Epithelial cell of prostate (primary cell): ENCODE measurements around the gene CCDC158.
"Not testable (repeated sequence)": the region's sequence is repeated elsewhere in the genome, so short reads cannot be mapped to it uniquely, and the experiment has no call there.

Source experiments
- DNase-seq: peaks from one replicate; pipeline ENCODE4 v3.0.0-alpha.2; 2011; ENCODE audit warnings: low read depth, low spot score
- H3K27ac ChIP-seq: fragments of 450-650 bp; 2 replicates; pipeline ENCODE4 v1.5.1; 2017; ENCODE audit warnings: mild to moderate bottlenecking

CCDC158 gene

GRCh38 chr4:76430519-76431388, 9.8 kb upstream of the CCDC158 start:
- DNase-seq = no peak
- no peak overlapping the region for H3K27ac ChIP-seq

GRCh38 chr4:76429636-76430035, 8.7 kb upstream of the CCDC158 start:
- DNase-seq = no peak
- no peak overlapping the region for H3K27ac ChIP-seq

GRCh38 chr4:76426272-76426671, 5.3 kb upstream of the CCDC158 start:
- no peak for DNase-seq
- H3K27ac ChIP-seq = no peak overlapping the region

- DNase-seq, H3K27ac ChIP-seq: not testable (repeated sequence)
These were observed 2.2 kb upstream of the CCDC158 start for GRCh38 chr4:76423159-76423558.

- no peak overlapping the region for H3K27ac ChIP-seq
- DNase-seq = no peak
These were observed 666 bp downstream of the CCDC158 start for GRCh38 chr4:76420188-76420761.

GRCh38 chr4:76410636-76411035, 10.3 kb downstream of the CCDC158 start:
- DNase-seq = no peak
- no peak overlapping the region for H3K27ac ChIP-seq

- DNase-seq = no peak
- H3K27ac ChIP-seq = no peak overlapping the region
These were observed 13.4 kb downstream of the CCDC158 start for GRCh38 chr4:76407440-76408119.

GRCh38 chr4:76406081-76406480, 14.9 kb downstream of the CCDC158 start:
- DNase-seq = no peak
- no peak overlapping the region for H3K27ac ChIP-seq

GRCh38 chr4:76401654-76402053, 19.3 kb downstream of the CCDC158 start:
- no peak overlapping the region for H3K27ac ChIP-seq
- no peak for DNase-seq

GRCh38 chr4:76388160-76388908, 32.6 kb downstream of the CCDC158 start:
- H3K27ac ChIP-seq = peak overlapping the region; percentile 62
- DNase-seq = peak; percentile 81

- DNase-seq = no peak
- no peak overlapping the region for H3K27ac ChIP-seq
These were observed 34.2 kb downstream of the CCDC158 start for GRCh38 chr4:76386566-76387305.

- H3K27ac ChIP-seq = no peak overlapping the region
- DNase-seq = no peak
These were observed 35.0 kb downstream of the CCDC158 start for GRCh38 chr4:76385974-76386373.

- no peak overlapping the region for H3K27ac ChIP-seq
- no peak for DNase-seq
These were observed 36.9 kb downstream of the CCDC158 start for GRCh38 chr4:76384052-76384451.

- no peak for DNase-seq
- H3K27ac ChIP-seq = no peak overlapping the region
These were observed 37.9 kb downstream of the CCDC158 start for GRCh38 chr4:76383001-76383400.

- H3K27ac ChIP-seq = no peak overlapping the region
- no peak for DNase-seq
These were observed 39.0 kb downstream of the CCDC158 start for GRCh38 chr4:76381986-76382385.

- no peak overlapping the region for H3K27ac ChIP-seq
These were observed 40.4 kb downstream of the CCDC158 start for GRCh38 chr4:76380561-76380960.

GRCh38 chr4:76377911-76378310, 43.0 kb downstream of the CCDC158 start:
- DNase-seq = no peak
- no peak overlapping the region for H3K27ac ChIP-seq

More at GRCh38 chr4:76380561-76380960, 40.4 kb downstream of the CCDC158 start:
- DNase-seq = no peak

- H3K27ac ChIP-seq = no peak overlapping the region
- no peak for DNase-seq
These were observed 43.5 kb downstream of the CCDC158 start for GRCh38 chr4:76377481-76377901.

- no peak for DNase-seq
- no peak overlapping the region for H3K27ac ChIP-seq
These were observed 44.4 kb downstream of the CCDC158 start for GRCh38 chr4:76376534-76376933.

- no peak overlapping the region for H3K27ac ChIP-seq
- DNase-seq = no peak
These were observed 45.2 kb downstream of the CCDC158 start for GRCh38 chr4:76375703-76376102.
